Measurements from ENCODE around the gene EPSTI1.
"Not testable (repeated sequence)": the region's sequence is repeated elsewhere in the genome, so short reads cannot be mapped to it uniquely, and the experiment has no call there.

Gene EPSTI1

DNA sequence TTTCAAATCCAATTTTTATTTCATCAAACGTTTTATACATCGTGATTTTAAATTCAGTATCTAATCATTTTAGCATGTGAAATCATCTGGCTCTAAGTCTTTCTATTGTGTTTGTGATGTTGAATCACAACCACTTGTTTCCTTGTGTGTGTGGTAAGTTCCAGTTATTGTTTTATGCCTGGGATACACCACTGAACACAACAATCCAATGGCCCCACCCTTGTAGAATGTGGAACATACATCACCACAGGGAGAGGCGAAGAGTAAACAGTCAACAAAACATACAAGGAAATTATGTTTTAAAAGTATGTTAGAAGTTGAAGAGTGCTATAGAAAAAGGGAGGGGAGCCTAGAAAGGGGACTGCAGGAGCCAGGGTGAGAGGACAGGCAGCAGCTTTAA is 100.5 kb downstream of the EPSTI1 start:
- FAIRE-seq: peak; percentile 78

DNA sequence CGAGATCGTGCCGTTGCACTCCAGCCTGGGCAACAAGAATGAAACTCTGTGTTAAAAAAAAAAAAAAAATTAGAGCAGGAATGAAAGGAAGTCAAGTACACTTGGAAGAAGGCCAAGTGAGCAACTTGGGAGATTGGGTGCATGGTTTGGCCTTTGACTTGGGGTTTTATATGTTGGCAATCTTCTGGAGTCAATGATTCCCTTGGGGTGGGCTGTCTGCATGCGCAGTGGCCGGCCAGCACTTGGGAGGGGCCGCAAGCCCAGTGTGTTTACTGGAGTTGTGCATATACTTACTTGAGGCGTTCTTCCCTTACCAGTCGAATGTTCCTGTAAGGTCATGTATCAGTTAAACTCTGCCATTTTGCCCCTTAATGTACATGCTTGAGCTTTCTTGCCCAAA is 106.7 kb downstream of the EPSTI1 start:
- FAIRE-seq: no peak

DNA sequence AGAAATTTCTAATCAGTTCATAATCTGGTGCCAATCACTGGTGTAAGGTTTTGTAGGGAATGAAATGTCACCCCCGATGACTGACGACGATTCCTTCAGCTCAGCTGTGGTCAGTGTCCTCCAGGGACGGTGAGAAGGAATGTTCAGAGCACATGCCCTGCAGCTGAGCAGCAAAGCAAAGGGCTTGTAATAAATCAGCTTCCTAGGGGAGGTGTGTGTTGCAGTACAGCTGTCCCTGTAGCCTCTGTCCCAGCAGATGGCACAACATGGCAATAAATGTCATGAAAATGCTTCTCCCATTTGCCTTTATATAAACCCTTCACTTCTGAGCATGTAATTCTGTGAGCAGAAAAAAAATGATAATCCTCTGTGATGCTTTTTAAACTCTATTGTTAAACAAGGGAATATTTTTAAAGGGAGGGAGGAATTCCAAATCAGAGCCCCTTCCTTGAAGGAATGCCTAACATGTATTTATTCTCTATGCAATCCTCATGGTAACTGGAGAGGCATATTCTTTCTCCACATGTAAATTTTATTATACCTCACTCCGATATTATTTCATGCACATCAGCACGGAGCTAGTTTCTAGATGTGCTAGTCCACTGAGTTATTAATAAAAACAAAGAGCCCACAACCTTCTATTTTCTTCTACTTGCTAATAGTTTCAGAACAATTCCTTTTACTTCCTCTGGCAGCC is 108.1 kb downstream of the EPSTI1 start:
- FAIRE-seq: no peak

DNA sequence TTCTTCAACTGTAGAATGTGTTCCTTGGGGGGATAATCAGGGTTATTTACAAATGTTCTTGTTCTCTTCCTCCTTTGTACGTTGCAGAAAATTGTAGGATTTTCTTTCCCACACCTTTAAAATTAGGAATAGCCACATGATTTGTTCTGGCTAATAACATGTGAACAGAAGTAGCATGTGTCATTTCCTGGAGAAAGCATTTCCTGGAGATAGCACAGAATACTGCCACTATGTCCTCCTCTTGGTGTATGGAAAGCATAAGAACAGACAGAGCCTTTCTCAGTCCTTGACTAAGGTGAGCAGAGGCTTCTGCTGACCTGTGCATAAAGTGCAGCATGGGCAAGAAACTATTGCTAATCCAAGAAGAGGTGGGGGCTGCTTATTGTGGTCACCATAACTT is 108.9 kb downstream of the EPSTI1 start:
- no peak for FAIRE-seq

DNA sequence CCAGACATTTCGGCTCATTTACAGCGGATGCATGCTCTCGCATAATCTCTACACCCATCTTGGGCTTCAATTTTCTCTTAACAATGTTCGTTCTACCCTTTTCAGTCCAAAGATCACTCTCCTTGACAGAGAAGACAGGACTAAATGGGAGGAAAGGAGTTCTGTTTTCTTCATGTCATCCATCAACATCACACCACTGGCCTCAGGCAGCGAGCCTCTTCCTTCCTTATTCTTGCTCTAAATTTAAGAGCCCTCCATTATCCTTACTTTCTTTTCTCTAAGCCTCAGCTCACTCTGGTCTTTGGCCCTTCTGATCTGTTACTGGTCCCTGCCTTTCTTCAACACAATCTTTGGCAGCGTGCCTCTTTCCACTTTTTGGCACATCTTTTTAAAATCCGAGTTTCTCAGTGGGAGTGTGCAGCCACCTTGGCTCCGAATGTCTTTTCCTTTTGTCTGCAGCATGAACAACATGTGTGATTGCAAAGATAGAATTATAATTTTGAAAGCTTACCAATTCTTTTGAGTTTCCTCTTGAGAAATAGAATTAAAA is 111.9 kb downstream of the EPSTI1 start:
- no peak for FAIRE-seq

DNA sequence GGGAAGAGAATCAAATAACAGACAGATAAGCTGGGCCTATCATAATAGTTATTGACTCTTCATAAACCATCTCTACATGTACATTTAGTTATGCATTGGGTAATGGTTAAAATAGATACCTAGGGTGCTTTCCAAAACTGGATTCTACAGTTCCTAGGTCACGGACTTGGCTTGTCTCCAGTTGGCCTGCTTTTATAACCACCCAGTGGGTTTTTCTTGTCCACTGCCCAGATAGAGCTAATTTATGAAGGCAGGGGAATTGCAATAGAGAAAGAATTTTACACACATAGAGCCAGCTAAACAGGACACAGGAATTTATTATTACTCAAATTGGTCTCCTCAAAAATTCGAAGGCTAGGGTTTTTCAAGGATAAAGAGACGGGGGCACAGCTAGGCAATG is 113.3 kb downstream of the EPSTI1 start:
- no peak for FAIRE-seq

DNA sequence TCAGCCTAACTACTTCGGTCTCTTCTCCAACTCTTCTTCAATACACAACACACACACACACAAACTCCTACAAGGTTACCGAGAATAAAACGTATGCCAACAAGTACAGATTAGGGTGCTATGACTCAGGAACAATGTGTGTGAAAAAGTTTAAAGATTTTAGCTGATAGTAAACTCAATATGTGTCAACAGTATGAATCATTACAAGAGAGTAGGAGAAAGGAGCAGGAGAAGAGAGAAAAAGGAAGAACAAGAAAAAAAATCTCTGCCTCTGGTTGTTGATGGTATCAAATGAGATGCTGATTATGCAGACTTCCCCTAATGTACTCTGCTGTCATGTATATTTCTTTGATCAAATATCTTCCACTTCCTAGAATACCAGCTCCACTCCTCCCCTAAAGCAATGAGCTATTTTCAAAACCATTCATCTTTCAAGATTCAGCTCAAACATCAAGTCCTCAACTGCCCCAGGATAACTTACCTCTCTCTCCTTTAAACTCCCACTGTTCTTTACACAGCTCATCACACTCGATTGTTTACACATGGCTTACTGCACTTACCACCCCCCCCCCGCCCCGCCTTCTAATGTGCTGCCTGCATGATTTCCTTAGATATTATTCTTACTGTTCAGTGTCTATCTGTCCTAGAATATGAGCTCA is 115.0 kb downstream of the EPSTI1 start:
- no peak for FAIRE-seq

DNA sequence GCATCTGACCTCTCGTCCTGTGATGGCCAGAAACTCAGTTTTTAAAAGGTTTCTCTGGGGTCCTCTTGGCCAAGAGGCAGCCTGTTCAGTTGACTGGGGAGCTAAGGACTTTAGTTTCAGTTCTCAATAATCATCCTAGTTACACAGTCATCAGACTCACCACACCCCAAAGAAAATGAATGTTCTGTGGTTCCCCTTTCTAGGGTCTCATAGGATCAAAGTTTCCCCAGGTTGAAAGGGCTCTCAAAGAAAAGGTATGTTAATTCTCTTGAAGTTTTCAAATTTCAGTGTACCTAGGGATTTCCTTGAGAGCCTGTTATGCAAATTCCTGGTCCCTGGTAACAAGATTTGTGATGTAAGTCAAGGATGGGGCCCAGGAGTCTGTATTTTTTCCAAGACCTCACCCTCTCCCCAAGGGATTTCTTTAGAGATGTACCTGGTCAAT is 115.7 kb downstream of the EPSTI1 start:
- FAIRE-seq: no peak

DNA sequence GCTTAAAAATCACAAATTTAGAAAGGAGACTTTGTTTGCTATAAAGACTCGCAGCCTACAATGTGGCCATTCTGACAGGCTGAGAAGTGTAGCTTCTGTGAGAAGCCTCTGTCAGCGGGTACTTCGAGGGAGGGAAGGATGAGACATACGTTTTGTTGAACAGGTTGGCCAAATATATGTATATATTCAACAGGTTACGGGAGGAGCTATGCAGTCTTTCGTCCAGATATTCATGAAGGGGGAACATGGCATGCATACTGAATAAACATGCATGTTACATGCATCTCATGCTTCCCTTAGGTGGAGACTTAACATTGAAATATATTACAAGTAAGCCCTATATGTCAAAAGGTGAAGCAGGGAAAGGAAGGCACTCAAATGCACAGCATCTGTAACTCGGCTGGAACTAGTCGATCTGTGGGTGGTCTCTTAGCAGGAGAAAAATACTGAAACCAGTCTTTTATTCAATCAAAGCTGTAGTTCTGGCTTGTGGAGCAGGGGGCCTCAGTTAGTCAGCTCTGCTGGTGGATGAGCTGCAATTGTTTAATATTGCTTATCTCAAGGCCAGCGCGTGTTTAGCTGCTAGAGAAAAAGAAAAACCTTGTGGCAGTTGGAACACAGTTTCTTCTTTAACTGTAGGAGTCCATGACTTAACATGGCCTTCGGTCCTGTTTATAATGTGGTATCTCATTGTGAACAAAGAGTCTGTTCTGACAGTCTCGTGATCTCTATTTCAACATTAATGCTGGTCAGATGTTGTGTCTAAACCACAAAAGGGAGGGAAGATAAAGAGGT is 116.4 kb downstream of the EPSTI1 start:
- FAIRE-seq: no peak

DNA sequence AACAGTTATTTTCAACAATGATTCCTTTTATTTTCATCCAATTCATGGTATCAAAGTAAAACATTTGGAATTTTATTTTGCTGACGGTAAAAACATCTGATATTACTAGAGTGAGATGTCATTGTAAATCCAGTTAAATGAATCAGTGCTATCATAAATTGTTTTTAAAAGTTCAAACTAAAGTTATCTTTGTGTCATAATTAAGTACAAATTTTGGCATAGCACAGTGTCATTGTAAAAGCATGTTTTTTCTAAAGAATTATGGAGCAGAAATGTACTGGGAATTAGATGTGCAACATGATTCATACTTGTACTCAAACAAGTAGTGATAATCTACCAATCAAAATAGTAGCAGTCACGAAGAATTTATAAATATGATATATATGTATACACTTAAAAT is 117.8 kb downstream of the EPSTI1 start:
- no peak for FAIRE-seq

DNA sequence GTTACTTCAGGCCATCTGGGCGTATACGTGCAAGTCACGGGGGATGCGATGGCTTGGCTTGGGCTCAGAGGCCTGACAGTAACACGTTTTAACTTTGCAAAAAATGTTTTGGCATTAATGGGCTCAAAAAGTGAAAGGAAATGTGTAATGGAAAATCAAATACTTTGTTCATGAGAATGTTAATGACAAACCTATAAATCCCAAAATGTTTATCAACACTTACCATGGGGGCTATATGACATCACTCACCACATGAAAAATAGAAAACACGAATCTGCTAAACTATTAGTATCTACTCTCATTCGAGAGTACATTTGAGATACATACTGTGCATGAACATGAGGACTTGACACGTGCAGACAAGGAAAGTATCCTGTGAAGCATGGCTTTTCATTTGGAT is 119.0 kb downstream of the EPSTI1 start:
- FAIRE-seq: no peak

DNA sequence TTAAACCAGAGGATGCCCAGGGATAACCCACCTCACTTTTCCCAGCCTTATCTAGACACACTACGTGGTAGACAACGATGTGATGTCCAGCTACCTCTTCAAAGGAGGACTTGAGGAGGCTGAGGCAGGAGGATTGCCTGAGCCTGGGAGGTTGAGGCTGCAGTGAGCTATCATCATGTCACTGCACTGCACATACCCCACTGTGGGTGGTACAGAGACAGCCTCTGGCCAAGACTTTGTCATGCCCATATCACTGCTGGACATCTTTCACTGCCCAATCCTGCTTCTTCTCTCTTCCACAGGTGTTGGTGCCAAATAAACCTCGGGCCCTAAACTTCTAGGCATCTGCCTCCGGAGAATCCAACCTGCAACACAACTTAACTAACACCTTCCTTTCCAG is 124.8 kb downstream of the EPSTI1 start:
- no peak for FAIRE-seq

DNA sequence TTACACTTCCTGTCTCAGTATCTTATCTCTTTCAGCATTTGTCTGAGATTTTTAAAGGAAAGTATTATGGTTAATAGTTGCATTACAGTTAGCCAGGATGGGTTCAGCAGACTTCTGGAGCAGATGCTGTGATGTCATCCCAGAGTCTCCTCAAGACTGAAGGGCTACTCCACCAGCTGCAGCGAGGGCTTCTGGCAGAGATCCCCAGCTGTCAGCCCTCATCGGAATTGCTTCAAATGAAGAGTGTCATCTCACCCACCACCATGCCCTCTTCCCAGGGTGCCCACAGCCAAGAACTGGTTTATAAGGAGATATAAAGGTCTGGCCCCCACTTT is 126.3 kb downstream of the EPSTI1 start:
- FAIRE-seq: no peak

DNA sequence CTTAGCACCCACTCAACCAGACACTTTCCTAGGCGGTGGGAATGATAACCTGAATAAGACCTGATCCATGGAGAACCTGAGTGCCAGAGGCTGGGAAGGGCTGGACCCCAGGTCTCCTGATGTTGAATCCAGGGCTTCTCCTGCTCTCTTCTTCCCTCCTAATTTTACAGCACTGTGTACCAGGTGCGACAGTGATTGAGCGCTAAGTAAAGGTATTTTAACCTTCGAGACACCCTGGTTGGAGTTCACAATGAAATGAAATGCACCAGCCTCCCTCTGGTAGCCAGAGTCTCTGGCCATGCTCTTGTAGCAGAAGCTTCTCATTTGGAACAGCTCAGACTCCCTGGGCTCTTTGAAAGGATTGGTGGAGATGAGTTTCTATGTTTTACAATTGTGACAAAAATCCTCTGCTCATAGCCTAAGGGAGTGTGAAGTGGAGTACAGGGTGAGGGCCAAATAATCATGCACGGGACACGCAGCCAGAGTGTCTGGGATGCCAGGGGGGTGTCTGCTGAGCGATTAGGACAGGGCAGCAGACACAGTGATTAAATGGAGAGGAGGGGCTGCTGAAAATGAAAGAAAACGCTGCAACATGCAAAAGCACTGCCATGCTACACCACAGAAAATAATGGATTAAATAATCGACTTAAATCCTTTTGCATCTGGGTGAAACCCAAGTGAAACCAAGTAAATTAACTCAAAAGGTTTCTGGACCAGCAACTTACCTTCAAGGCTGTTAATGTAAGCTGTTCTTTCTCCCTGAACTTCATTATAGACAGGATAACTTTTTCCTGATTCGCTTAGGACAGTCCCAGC is 126.9 kb downstream of the EPSTI1 start:
- no peak for FAIRE-seq

DNA sequence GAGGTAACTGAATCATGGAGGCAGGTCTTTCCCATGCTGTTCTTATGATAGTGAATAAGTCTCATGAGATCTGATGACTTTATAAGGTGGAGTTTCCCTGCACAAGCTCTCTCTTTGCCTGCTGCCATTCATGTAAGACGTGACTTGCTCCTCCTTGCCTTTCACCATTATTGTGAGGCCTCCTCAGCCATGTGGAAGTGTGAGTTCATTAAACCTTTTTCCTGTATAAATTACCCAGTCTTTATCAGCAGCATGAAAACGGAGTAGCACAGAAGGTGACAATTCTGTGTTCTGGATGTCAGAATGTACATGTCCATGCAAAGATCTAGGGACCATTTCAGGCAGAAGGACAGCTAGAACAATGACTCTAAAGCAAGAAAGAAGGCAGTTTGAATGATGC is 129.7 kb downstream of the EPSTI1 start:
- not testable (repeated sequence) for FAIRE-seq

DNA sequence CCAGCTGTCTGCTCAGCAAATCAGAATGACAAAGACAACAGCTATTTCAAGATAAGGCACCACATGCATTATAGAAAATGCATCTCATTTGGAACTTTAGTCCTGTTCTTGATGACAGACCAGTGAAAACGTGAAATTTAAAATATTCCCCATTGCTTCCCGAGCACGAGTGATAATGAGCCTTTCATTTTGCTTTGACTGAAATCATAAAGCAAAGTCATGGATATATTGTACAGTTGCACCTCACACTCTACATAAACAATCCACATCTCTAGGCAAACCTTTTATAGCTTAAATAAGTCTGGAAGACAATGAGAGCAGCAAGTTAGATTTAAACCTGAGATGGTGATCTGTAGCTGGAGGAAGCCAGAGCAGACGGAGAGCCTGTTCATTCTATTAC is 131.6 kb downstream of the EPSTI1 start:
- no peak for FAIRE-seq

DNA sequence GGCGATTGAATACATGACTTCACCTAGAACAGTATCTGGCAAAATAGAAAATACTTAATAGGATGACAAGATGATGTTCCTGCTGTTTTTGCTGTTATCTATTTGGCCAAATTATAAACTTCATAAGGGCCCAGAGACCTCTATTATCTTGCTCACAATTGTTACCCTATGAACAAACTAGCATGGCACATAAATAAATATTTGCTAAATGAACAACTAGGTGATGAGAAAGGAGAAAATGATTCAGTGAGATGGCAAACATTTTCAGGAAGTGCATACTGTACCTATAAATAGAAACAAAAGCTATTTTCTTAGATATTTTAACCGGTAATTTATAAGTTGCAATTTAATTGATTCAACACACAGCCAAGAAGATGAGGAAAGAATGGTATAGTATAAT is 132.3 kb downstream of the EPSTI1 start:
- FAIRE-seq: no peak

DNA sequence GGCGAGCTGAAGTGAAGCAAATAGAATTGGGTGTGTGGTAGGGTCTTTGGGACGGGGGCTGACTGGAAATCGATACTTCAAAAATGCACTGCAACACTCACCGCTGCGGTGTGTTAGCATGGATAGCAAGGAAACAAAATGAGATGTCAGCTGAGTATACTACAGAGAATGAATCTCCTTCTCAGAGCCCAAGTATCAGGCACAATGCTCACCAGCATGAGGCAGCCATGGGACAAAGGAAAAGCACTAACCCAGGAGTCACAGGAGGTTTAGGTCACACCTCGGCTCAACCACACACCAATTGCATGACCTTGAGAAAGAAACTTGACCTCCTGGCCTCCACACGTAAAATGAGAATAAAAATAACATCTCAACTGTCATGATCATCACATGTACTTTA is 136.6 kb downstream of the EPSTI1 start:
- FAIRE-seq: no peak

DNA sequence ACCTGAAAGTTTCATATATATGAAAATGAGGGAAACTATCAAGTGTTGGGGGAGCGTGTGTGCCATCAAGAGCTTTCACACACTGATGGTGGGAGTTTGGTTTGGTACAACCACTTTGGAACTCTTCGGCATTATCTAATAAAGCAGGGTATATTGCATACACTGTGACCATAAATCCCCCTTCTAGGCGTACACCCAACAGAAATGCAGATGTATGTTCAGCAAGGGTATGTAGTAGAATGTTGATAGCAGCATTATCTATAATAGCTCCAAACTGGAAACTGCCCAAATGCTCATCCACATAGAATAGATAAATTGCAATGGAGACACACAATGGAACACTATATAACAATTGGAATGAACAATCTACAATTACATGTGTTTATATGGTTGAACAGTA is 139.9 kb downstream of the EPSTI1 start:
- FAIRE-seq: no peak

DNA sequence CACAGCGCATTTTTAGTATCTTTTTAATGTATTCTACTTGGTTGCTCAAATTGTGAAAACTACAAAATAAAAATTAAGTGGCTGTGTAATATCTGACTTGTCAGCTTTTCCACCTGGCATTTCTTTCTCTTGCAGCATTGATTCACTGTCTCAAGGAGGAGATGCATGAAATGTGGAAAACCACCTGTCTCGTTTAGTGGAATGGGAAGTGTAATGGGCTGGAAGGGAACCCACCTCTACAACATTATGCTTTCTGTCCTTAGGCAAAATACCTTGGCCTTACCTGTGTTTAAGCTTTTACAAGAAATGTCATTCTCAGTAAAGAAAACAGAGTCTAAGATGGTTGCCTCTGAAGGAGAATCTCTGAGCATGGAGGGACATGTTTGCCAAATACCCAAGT is 142.8 kb downstream of the EPSTI1 start:
- no peak for FAIRE-seq

DNA sequence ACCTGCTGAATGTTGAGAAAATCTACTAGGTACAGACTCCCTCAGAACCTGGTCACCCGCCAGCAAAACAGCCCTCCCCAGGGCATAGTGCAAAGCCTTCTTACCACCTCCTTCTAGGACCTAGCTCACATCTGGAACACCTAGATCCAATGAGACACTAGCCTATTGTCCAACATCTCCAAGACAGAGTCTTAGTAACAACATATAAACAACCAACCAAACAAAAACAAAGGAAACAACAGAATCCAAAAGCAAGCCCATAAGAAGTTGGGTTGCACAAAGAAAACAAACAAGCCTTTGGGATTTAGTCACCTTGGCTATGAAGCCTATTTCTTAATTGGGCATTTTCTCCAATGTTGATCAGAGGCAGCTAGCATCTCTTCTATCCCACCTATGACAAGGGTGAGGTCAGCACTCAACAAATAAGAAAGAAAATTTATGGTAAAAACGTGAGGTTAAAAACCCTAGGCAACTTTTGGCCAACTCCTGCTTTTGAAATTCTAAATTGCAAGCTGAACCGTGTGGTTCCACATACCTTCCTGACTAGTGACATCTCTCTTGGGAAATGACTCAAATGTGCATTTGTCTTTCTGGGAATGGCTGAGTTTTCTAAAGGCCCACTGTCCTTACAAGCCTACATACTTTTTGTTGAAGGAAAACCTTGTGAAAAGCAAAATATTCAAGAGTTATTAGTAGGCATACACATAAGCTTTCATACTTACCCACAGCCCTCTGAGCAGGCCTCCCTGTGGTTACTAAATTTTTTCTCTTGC is 144.0 kb downstream of the EPSTI1 start:
- no peak for FAIRE-seq

All from colon (tissue), 2 donors.